Measurements from ENCODE around the gene SLC36A2. TPM values are rescaled to one million over a fixed set of nuclear protein-coding genes. Genes with fewer than 3 reads are reported as not detected.

Gene SLC36A2
- total RNA-seq, 1 experiment from 2014 or later: not detected

GRCh38 chr5:151332857-151333256, 14.5 kb downstream of the SLC36A2 start:
- ATAC-seq (no peak), DNase-seq (ENCODE audit: low read depth, low spot score) (no peak)
- no peaks in the 10 kb centered on the region for H3K9me3 ChIP-seq (ENCODE audit: control insufficient read depth, insufficient read depth, low read depth, low read length)
- ChIA-PET CTCF (no interaction called here), POLR2A (no interaction called here)
- intact Hi-C loops (cut with micrococcal nuclease; ENCODE audit: unreplicated experiment): no loop called here
- no peaks in the 10 kb centered on the region for H3K4me1 ChIP-seq (ENCODE audit: control insufficient read depth, insufficient read depth, low read length)
- BruUV-seq (replicated peaks): no TSS peak
- peaks cover 7% of the 10 kb centered on the region for H3K27me3 ChIP-seq (ENCODE audit: control insufficient read depth, insufficient read depth, low read length)
- in situ Hi-C loops (cut with HindIII; ENCODE audit: low pct_unique_long_range_greater_than_20kb, low sequenced_read_pairs): no loop called here
- H3K27ac ChIP-seq (ENCODE audit: low read length): no peak overlapping the region
- H3K4me3 ChIP-seq (ENCODE audit: low read depth in 2 of 2, low read length in 2 of 2): no peak overlapping the region
- no peaks in the 10 kb centered on the region for H3K36me3 ChIP-seq (ENCODE audit: control insufficient read depth, insufficient read depth, low read length)
- TF ChIP-seq CTCF (IDR thresholded peaks at IDR 0.05) (no peak), TCF7L2 (IDR thresholded peaks at IDR 0.05; ENCODE audit: low read depth, low read length) (no peak)

- no peak for TF ChIP-seq SIN3A (IDR thresholded peaks at IDR 0.05; ENCODE audit: borderline replicate concordance, insufficient read depth, low read depth, low read length)
- no peak for TF ChIP-seq TCF7L2 (IDR thresholded peaks at IDR 0.05; ENCODE audit: low read depth, low read length)
- no peak for TF ChIP-seq REST (IDR thresholded peaks at IDR 0.05; ENCODE audit: insufficient read depth in 1 of 2, low read depth in 2 of 2, low read length in 1 of 2)
- no peak for TF ChIP-seq CTCF (IDR thresholded peaks at IDR 0.05)
- no peak for TF ChIP-seq POLR2AphosphoS5 (IDR thresholded peaks at IDR 0.05; ENCODE audit: low read depth, low read length)
- no peak for DNase-seq (ENCODE audit: low read depth, low spot score)
- Histone ChIP-seq H3K36me3 (ENCODE audit: control insufficient read depth, insufficient read depth, low read length) (no peaks in the 10 kb centered on the region), H3K9me3 (ENCODE audit: control insufficient read depth, insufficient read depth, low read depth, low read length) (no peaks in the 10 kb centered on the region), H3K4me3 (ENCODE audit: low read depth in 2 of 2, low read length in 2 of 2) (no peak overlapping the region), H3K27ac (ENCODE audit: low read length) (no peak overlapping the region), H3K4me1 (ENCODE audit: control insufficient read depth, insufficient read depth, low read length) (no peaks in the 10 kb centered on the region), H3K27me3 (ENCODE audit: control insufficient read depth, insufficient read depth, low read length) (peaks cover 8% of the 10 kb centered on the region)
- ChIA-PET POLR2A (no interaction called here), CTCF (no interaction called here)
- in situ Hi-C loops (cut with HindIII; ENCODE audit: low pct_unique_long_range_greater_than_20kb, low sequenced_read_pairs): no loop called here
- ATAC-seq: no peak
- BruUV-seq (replicated peaks): no TSS peak
- intact Hi-C loops (cut with micrococcal nuclease; ENCODE audit: unreplicated experiment): no loop called here
These were observed 18.6 kb downstream of the SLC36A2 start for GRCh38 chr5:151328734-151329133.

GRCh38 chr5:151327585-151327984, 19.8 kb downstream of the SLC36A2 start:
- Histone ChIP-seq H3K27me3 (ENCODE audit: control insufficient read depth, insufficient read depth, low read length) (peaks cover 8% of the 10 kb centered on the region), H3K9me3 (ENCODE audit: control insufficient read depth, insufficient read depth, low read depth, low read length) (no peaks in the 10 kb centered on the region), H3K4me3 (ENCODE audit: low read depth in 2 of 2, low read length in 2 of 2) (no peak overlapping the region), H3K27ac (ENCODE audit: low read length) (no peak overlapping the region), H3K4me1 (ENCODE audit: control insufficient read depth, insufficient read depth, low read length) (no peaks in the 10 kb centered on the region), H3K36me3 (ENCODE audit: control insufficient read depth, insufficient read depth, low read length) (no peaks in the 10 kb centered on the region)
- intact Hi-C loops (cut with micrococcal nuclease; ENCODE audit: unreplicated experiment): no loop called here
- TF ChIP-seq SIN3A (IDR thresholded peaks at IDR 0.05; ENCODE audit: borderline replicate concordance, insufficient read depth, low read depth, low read length) (no peak), CTCF (IDR thresholded peaks at IDR 0.05) (no peak), REST (IDR thresholded peaks at IDR 0.05; ENCODE audit: insufficient read depth in 1 of 2, low read depth in 2 of 2, low read length in 1 of 2) (no peak), TCF7L2 (IDR thresholded peaks at IDR 0.05; ENCODE audit: low read depth, low read length) (no peak), POLR2AphosphoS5 (IDR thresholded peaks at IDR 0.05; ENCODE audit: low read depth, low read length) (no peak)
- in situ Hi-C loops (cut with HindIII; ENCODE audit: low pct_unique_long_range_greater_than_20kb, low sequenced_read_pairs): no loop called here
- ChIA-PET POLR2A (no interaction called here), CTCF (no interaction called here)
- no peak for ATAC-seq
- no TSS peak for BruUV-seq (replicated peaks)
- no peak for DNase-seq (ENCODE audit: low read depth, low spot score)

Data from Panc1 (cell line).